Stimulated activated CD8-positive, alpha-beta memory T cell treated with anti-CD3 and anti-CD28 coated beads, Interleukin-15, amount 100 ng/mL, for 48 hours (primary cell): ENCODE data around the gene SRSF5.
"Not testable (repeated sequence)": the region's sequence is repeated elsewhere in the genome, so short reads cannot be mapped to it uniquely, and the experiment has no call there.

Source experiments
- DNase-seq, 2 donors: peaks; one replicate each; pipeline ENCODE4 v3.0.0-alpha.2; 2020; ENCODE audit warnings: low read depth in 2 of 2

SRSF5 gene

DNA sequence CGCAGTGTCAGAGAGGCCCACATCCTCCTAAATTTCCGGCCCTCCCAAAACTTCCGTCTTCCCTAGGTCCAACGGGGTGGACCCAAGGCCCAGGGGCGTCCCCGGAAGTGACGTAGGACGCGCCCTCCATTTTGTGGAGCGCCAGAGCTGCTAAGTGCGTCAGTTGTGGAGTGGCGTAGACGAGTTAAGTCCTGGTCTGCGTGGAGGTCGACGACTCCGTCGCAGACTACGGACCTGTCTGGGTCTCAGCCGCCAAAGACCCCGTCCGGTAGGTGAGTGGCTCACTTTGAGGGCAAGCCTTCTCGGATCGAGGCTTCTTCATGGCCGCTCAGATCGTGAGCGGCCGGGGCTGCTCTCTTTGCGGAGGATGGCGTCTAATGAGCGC, at the start of gene SRSF5:
TSS of gene SRSF5 (plus strand) at position 159 of the 385 bp plus-strand sequence. CDS start 1,015 bp downstream, outside the sequence.
- peak; percentile 90 to 91 for DNase-seq

DNA sequence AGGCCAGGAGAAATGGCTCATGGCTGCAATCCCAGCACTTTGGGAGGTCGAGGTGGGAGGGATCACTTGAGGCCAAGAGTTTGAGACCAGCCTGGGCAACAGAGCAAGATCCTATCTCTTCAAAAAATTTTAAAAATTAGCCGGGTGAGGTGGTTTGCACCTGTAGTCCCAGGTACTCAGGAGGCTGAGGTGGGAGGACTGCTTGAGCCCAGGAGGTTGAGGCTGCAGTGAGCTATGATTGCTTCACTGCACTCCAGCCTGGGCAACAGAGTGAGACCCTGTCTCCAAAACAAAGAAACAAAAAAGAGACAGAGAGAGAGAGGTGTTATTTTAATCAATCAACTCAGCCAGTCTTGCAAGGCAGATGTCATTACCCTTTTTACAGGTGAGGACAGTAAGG, 48.3 kb upstream of the SRSF5 start:
- DNase-seq, result not testable (repeated sequence)

DNA sequence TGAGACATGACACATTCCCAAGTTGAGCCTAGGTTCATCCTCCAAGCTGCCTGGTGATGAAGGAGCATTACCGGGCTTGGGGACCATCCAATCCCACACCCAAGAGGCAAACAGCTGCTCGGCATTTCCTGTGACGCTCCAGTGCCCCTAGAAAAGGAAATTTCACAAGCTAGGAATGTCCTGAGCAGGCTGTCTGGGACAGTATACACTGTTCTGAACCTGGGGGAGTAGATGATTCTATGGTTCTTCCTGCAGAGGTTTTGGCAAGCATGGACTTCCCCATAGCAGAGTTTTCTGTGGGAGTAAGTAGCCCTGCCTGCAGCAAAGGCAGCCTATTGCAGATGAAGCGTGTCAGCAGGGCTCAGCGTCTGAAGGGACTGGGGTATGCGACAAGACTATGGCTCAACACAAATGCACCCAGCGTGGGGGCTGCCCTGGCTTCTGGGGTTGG, 47.4 kb upstream of the SRSF5 start:
- no peak for DNase-seq

DNA sequence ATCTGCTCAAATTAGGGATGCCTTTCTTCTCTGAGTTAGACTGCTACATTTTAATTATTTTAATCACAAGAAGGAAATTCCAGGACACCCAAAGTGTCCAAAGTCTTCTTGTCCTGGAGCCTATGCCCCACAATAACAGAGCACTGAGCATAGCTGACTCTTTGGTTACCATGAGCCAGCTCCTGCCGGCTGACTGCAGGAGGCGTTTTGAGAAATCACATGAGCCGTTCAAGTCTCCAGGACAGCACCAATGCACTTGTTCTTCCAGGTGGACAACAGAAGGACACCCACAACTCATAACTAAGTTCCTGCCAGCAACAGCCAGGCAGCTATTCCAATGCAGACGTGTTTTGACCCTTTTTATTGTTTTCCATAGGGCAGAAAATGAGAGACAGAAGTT, 46.0 kb upstream of the SRSF5 start:
- no peak for DNase-seq

DNA sequence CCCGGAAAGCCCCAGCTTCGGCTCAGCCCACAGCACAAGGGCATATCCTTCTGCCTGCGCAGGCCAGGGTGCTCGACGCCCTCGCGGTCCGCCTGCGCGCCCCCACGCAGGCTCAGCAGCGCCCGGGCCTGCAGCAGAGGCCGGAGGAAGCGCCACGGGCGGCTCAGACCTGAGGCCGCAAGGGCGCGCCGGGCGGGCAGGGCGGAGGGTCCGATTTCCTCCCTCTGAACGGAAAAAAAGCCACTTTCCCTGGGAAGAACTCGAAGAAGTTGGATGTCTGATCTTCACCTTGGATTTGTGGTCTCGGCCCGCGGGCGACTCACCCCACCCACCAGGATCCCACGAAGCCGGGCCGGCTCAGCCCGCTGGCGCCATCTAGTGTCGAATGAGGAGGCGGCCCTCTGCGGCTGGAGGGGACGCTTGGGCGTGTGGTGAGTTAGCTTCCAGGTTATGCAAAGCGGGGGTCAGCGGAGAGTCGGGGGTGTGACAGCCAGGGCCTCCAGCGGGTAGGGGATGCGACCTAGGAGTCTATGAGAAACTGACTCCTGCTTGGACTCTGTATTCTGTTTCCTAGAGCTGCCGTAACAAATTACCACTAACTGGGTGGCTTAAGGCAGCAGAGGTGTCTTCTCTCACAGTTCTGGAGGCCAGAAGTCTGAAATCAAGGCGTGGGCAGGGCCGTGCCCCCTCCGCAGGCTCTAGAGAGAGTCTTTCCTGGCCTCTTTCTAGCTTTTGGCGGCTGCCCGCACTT, 40.0 kb upstream of the SRSF5 start:
- DNase-seq, result peak; percentile 64

DNA sequence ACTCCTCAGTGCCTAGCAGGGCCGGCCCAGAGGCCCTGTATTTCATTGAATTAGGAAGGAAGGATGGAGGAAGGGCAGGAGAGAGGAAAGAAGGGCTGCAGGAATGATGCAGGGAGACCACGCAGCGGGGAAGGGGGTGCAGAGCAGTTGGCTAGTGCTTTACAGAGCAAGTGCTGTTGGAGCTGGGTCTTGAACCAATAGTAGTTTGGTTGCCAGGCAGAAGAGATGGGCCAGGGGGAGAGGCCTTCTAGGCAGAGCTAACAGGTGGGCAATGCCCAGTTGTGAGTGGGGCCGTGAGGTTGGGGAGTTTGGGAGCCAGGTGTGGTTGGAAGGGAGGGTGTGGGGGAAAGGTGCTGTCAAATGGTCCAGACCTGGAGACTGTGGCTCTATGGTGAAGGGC, 39.1 kb upstream of the SRSF5 start:
- no peak for DNase-seq

DNA sequence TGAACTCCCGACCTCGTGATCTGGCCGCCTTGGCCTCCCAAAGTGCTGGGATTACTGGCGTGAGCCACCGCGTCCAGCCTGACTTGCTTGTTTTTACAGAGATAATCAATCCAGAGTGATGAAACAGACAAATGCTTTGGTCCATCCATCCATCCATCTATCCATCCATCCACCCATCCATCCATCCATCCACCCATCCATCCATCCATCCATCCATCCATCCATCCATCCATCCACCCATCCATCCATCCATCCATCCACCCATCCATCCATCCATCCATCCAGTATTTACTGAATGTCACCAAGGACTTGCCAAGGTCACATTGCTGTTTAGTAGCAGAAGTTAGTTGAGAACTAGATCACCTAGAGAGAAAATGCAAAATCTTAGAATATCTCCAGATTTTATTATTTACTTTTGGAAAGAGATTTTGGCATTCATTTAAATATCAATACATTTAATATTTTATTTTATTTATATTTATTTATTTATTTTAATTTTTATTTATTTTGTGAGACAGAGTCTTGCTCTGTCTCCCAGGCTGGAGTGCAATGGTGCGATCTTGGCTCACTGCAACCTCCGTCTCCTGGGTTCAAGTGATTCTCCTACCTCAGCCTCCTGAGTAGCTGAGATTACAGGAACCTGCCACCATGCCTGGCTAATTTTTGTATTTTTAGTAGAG, 34.9 kb upstream of the SRSF5 start:
- DNase-seq, result not testable (repeated sequence)

DNA sequence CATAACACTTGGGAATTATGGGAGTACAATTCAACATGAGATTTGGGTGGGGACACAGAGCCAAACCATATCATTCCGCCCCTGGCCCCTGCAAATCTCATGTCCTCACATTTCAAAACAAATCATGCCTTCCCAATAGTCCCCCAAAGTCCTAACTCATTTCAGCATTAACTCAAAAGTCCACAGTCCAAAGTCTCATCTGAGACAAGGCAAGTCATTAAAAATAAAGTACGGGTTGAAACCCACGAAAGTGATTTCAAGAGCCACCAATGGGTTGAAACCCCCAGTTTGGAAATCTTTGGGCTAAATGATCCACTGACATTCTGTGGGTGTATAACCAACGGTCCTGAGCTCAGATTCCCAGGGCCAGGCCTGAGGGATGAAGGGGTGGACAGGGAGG, 30.5 kb upstream of the SRSF5 start:
- DNase-seq, result not testable (repeated sequence)

DNA sequence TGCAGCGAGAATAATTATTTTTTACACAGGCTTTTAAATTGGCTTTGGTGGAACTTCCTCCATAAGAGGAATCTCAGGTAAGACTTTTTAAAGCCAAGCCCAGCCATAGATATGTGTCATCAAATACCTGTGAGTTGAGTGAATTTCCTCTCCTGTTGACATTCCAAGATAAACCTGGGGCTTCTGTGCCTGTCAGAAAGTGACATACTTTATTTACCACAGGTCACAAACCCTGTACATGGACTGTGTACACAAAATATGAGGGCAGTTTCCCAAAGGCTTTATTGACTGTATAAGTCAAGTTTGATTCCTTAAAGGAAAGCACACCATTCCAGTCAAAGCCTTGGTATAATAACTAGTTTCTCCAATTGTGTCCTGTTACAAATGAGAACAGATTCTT, 25.9 kb upstream of the SRSF5 start:
- DNase-seq, result no peak

DNA sequence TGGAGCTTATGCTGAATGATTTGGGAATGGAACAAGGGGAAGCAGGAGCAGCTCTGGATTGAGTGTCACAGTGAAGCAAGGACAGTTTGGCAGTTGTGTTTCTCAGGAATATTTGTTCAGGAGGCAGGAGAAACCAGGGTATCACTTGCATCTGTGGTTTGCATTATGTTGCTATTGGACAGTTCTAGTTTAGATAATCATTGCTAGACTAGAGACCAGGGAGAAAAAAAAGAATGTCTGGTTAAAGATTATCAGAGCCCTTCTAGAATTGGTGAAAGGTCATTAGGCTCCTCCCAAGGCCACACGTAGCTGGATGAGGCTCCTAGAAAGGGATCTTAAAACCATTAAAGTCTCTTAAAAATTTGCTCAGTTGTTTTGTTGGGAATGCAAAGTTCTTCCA, 17.0 kb upstream of the SRSF5 start:
- DNase-seq, result no peak

DNA sequence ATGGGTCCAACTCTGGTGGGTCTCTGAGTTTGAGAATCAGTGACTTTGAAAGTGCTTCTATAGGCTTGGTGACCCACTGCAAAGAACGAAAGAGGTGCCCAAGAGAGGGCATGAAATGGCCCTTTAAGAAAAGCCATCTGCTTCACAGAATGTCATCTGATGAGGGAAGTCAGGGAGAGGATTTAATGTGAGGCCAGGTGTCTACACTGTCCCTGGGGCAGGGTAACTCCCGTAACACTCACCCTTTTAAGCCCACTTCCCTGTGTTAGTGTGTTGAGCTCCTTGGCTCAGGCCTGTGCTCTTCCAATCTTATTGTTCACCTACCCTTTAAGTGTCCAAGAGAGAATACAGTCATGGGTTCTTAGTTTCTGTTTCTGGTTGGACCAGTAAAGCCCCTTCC, 16.4 kb upstream of the SRSF5 start:
- DNase-seq, result no peak

DNA sequence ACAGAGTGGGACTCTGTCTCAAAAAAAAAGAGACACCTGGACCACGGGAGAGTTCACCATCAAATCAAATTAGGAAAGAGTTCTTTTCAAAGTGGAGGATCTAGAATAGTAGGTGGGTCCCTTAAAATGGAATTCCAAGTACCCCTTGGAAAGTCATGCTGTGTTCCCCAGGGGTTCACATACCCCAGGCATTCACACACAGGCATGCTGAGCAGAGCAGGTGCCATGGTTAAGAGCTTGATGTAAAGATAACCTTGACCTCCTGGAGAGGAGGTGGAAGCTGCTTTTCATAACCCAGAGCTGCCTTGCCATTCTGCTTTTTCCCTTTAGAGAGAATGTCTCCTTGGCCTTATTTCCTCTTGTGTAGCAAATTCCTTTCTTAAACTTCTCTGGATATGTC, 14.2 kb upstream of the SRSF5 start:
- DNase-seq, result no peak

DNA sequence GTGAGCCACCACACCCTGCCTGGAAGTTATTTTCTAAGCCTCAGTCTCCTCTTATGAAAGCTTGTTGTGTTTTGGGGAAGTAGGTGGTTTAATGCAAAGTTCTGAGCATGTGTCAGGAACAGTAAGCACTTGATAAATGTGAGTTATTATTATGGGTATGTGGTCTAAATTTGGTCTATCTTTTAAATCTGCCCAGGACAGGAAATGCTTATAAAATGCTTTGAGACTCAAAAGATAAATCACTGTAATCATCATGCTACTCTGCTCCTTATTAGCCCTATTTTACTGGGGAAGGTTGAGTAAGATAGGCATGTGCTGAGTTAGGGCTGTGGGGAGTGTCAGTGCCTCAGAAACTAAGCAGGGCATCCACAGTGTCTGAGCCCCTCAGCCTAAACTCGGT, 13.1 kb upstream of the SRSF5 start:
- no peak for DNase-seq

DNA sequence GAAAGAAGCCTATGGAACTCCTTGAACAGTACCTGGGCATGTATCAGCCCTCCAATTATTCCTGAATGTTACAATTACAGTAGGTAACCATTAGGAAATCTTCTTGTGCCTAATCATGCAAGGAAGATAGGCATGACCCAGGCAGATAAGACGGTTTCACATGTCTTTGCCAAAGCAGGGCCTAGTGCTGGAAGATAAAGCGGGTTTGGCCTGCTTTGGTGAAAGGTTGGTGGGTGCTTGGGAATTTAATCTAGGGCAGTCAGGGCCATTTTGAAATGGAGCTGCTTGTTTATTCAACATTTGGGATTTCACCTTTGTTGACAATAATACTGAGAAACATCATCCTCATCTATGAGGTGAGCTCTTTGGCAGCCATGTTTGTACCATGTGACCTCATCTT, 12.5 kb upstream of the SRSF5 start:
- no peak for DNase-seq

DNA sequence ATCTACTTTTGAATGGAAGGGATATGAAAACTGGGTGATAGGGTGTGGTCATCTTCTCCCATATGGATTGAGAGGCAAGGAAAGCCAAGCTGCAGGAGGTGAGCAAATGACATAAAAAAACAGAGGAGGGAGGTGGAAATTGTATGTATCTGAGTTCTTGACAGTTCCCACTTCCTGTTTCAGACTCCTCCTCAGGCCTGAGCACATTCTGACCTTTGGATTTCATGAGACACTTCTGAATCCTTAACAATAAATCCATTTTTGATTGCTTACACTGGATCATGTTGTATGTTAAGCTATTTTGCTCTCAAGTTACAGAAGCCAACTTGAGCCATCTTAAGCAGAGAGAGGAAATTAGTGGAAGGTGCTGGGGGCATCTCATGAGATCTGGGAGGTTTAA, 11.6 kb upstream of the SRSF5 start:
- no peak for DNase-seq

DNA sequence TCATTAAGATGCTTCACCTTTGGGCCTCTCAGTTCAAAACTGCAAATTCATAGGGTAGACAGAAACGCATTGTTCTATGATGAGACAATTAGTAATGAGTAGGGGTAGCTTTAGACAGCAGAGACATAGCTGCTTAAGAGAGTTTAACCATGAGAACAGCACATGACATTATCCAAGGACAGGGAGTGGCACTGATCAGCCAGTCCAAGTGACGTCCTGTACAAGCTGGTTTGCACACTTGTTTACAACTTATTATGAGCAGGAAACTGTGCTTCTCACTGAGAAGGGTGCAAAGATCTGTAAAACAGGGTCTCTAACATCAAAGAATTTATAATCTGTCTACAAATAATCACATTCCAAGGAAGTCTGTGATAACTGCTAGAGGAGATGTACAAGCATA, 11.2 kb upstream of the SRSF5 start:
- no peak for DNase-seq

DNA sequence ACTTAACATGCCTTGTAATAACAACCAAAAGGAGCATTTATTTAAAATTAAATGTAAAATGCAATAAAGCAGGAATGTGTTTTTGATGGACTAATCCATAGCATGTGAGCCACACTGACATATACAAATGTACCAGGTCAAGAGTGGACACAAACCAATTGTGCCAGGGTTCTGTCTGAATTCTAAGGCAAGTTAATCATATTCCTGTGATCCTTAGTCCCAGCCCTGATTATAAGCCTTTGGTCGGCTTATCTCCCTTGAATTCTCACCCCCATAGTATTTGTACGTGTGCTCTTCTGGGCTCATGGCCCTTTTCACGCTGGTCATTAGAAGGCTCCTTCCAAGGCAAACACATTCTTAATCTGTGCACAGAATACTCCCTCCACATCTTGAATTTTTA, 10.6 kb upstream of the SRSF5 start:
- no peak for DNase-seq

DNA sequence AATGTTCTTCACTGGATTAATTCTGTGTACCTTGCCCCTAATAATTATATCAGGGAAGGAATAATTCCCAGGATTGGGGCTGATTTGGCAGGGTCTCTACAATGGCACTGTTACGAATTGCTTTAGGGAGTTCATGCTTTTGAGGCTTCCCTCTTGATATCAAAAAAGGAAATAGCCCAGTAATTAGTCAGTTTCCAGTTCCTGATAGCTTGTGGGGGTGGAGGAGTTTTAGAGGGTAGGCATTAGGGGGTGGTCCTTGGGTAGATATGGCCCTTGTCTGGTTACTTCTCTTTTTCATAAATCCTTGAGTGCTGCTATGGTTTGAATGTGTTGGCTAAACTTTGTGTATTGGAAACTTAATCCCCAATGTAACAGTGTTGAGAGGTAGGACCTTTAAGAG, 6.1 kb upstream of the SRSF5 start:
- DNase-seq, result no peak

DNA sequence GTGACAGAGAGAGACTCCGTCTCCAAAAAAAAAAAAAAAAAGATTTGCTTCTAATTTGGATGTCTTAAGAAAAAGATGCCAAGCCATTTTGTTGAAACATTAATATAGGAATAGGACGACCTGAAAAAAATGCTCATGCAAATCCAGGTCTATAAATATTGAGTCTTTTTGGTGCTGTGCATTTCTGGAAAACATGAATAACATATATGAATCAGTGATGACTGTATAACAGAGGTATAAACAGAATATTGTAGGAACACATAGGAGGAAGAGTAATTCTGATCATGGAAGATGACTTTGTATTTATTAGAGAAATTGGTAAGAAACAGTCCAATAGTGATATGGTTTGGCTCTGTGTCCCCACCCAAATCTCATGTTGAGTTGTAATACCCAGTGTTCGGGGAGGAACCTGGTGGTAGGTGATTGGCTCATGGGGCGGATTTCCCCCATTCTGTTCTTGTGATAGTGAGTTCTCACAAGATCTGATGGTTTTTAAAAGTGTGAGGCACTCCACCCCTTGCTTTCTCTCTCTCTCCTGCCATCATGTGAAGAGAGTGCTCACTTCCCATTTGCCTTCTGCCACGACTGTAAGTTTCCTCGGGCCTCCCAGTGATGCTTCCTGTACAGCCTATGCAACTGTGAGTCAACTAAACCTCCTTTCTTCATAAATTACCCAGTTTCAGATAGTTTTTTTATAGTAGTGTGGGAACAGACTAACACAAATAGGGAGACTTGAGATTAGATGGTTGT, 3.0 kb upstream of the SRSF5 start:
- no peak for DNase-seq

DNA sequence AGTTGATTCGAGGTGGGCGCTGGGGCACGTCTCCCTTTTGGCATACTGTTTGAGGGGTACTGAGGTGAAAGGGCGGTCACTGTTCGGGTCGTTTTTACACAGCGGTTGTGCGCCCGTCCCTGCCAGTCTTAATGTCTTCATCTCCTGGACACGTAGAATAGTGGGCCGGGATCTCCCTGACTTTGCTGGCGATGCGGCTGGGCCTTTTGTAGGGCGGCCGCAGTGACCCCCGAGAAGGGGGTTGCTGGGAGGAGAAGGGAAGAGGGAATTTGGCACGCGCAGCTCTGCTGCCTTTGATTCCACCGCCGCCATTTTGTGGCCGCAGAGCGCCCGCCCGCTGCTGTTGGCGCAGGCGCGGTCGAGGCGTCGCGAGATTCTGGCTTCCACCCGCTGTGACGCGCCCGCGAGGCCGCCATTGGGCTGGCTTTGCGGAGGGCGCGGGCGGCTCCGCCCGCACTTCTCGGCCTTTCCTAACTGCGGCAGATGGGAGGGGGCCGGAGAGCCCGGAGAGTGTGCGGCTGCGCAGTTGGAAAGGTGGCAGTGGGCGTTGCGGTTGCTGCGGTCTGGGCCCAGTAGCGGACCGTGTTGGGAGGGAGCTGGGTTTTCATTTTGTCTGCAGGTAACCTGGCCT, 542 bp downstream of the SRSF5 start:
- DNase-seq, result peak; percentile 88 to 92

DNA sequence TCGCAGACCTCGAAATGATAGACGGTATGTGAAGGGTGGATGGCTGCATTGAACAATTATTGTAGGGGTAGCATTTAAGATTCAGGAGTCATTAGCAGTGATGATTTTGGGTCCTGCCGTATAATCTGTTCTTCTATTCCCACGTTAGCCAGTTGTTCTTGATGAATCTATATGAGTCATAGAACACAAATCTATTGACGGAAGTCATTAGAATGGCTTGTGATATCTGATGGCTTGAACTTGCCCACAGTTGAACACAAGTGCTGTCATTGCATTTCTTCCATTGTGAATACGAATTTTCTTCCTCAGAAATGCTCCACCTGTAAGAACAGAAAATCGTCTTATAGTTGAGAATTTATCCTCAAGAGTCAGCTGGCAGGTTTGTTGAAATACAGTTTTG, 1.9 kb downstream of the SRSF5 start:
- no peak for DNase-seq

DNA sequence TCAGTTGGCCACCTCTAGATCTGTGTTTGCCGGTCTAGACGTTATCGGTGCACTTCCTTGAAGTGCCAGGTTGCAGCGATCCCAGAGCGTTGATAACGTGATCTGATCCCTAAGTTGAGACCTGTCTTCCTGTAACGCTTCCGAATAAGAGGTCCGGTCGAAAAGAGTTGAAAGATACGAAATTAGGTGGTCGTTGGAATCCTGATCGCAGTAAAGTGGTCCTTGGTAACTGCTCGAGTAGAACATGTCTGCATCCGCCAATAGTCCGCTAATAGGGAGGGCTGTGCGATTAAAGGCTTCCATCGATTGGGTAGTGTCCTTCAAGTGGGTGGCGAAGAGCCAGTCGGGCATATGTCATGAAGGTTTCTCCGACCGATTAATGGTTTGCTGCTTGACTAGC, 2.7 kb downstream of the SRSF5 start:
- DNase-seq, result no peak
